ENCODE data around the gene MICAL2. TPM values are rescaled to one million over a fixed set of nuclear protein-coding genes. Genes with fewer than 3 reads are reported as not detected.

MICAL2 gene
- total and polyA plus RNA-seq, 2 of the 8 experiments (the other 6 are each of a cell fraction or from before 2014, with no cell fraction given), result 1.3 to 4.1 TPM

DNA sequence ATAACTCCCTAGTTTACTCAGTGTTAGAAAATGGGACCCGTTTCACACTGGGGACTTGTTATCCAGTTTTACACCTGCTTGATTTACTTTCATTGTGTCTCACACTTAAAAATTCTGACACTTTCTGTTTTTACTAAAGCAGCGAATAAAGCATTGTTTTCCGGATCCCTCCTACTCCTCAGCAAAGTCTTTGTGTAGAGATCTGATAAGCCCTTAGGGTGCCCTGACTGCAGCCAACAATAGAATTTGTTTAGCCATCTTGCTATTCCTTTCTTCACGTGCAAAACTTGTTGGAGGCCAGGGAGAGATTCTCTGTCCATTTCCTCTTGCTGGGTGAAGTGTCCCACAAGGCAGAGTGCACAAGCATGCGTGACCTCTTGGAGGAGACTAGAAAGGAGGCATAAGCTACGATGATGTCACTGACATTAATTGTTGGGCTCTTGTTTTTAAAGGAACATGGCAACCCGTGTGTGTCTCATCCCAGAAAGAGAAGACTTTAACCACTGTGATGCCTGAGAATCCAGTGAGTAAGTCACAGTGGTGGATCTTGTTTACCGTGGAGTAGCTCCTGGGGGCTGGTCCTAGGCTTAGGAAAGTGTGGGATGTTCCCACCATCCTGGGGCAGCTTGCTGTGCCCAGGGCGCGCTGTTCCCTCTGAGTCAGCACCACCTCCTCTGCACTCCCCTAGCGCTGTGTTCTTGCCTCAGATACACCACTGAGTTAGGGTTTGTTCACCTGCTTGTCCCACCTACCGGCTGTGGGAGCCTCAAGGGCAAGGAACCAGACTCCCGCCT lies 27.7 kb downstream of the MICAL2 start:
- Histone ChIP-seq H3K4me2 (ENCODE audit: insufficient read depth in 1 of 2, low read depth in 2 of 2, low read length in 2 of 2) (peak overlapping the region in 1 of 2 experiments; percentile 26; a peak in 1 of 4 replicates), H3K9ac (replicated peaks in 1 of 4; ENCODE audit: extremely low read depth in 1 of 4, low read depth in 3 of 4, low read length in 3 of 4) (no peak overlapping the region), H4K8ac (ENCODE audit: extremely low read depth, insufficient read depth, low read length) (no peak overlapping the region), H2BK15ac (ENCODE audit: low read length) (no peak overlapping the region), H3K9me3 (ENCODE audit: insufficient read depth in 2 of 2, low read depth in 1 of 2, low read length in 1 of 2) (no peaks in the 10 kb centered on the region), H3K23ac (ENCODE audit: insufficient read length) (no peak overlapping the region), H2AK5ac (ENCODE audit: low read depth, low read length) (no peak overlapping the region), H3K23me2 (ENCODE audit: low read depth, low read length) (no peaks in the 10 kb centered on the region), H2BK120ac (replicated peaks; ENCODE audit: low read depth, low read length) (no peak overlapping the region), H3K18ac (ENCODE audit: extremely low read depth, low read length) (no peak overlapping the region; the same call in 1 of the 2 replicates), H3K14ac (ENCODE audit: insufficient read length) (no peak overlapping the region), H2BK5ac (ENCODE audit: low read depth, low read length) (no peak overlapping the region), H3K27ac (ENCODE audit: low read depth, low read length) (no peak overlapping the region), H3K79me1 (ENCODE audit: low read depth, low read length) (no peaks in the 10 kb centered on the region), H4K5ac (ENCODE audit: insufficient read length, low read depth, low read length) (no peak overlapping the region), H3K4ac (replicated peaks; ENCODE audit: insufficient read length, low read depth, low read length) (peak overlapping the region; percentile 64), H3K4me3 (ENCODE audit: extremely low read depth in 1 of 4, insufficient read depth in 2 of 4, low read depth in 3 of 4, low read length in 4 of 4) (no peak overlapping the region), H3K4me1 (replicated peaks in 1 of 4; ENCODE audit: control insufficient read depth in 3 of 4, insufficient read depth in 4 of 4, low read length in 3 of 4) (peaks cover 0 to 3% (median 1%) of the 10 kb centered on the region in 4 experiments; a peak in 2 of 7 replicates), H3K56ac (replicated peaks; ENCODE audit: insufficient read length, low read depth, low read length) (no peak overlapping the region), H2AFZ (ENCODE audit: low read length) (peak overlapping the region; percentile 13; the same call in 1 of the 2 replicates), H2BK12ac (ENCODE audit: low read depth, low read length) (no peak overlapping the region), H4K20me1 (replicated peaks in 1 of 2; ENCODE audit: control insufficient read depth in 1 of 2, insufficient read depth in 2 of 2, low read length in 2 of 2) (no peaks in the 10 kb centered on the region), H4K91ac (replicated peaks; ENCODE audit: insufficient read length, low read length) (peak overlapping the region; percentile 52), H3K79me2 (ENCODE audit: control insufficient read depth in 1 of 2, insufficient read depth in 2 of 2, low read length in 2 of 2) (no peaks in the 10 kb centered on the region), H2BK20ac (ENCODE audit: low read length) (no peak overlapping the region; the same call in 1 of the 2 replicates), H3K36me3 (ENCODE audit: control insufficient read depth in 2 of 4, insufficient read depth in 4 of 4, low read length in 3 of 4) (no peaks in the 10 kb centered on the region), H3K27me3 (replicated peaks in 1 of 4; ENCODE audit: control insufficient read depth in 3 of 4, extremely low read depth in 1 of 4, insufficient read depth in 3 of 4, low read length in 3 of 4) (no peaks in the 10 kb centered on the region)
- ChIA-PET POLR2A (ENCODE audit: partially characterized antibody) (no interaction called here), CTCF (ENCODE audit: partially characterized antibody) (interaction anchor here (0.8 to 2.0 kb wide), 4 partner anchors 10 to 36 kb away, joined by 3 to 6 read pairs (median 5); no protein-coding TSS in a partner anchor)
- FAIRE-seq, result no peak
- DNase-seq (ENCODE audit: low read depth in 1 of 2, low spot score in 2 of 2), result no peak
- WGBS, 2 experiments (ENCODE audit: extremely low coverage in 1 of 2, insufficient coverage in 1 of 2, insufficient read length in 1 of 2, insufficient replicate concordance in 2 of 2, low coverage in 1 of 2, low lambda C conversion rate in 2 of 2, missing lambda C conversion rate in 1 of 2), result 87% methylated on average over 13 of the region's 13 CpGs; no CpG with 5 or more reads in 1 of the 2 experiments
- TF ChIP-seq, protein P1, sequence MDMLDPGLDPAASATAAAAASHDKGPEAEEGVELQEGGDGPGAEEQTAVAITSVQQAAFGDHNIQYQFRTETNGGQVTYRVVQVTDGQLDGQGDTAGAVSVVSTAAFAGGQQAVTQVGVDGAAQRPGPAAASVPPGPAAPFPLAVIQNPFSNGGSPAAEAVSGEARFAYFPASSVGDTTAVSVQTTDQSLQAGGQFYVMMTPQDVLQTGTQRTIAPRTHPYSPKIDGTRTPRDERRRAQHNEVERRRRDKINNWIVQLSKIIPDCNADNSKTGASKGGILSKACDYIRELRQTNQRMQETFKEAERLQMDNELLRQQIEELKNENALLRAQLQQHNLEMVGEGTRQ (IDR thresholded peaks at IDR 0.05; ENCODE audit: low read length), result no peak
- no peak for TF ChIP-seq SP4 (IDR thresholded peaks at IDR 0.05; ENCODE audit: low read length)
- no peak for TF ChIP-seq SRF (IDR thresholded peaks at IDR 0.05; ENCODE audit: low read depth, low read length)
- TF ChIP-seq HDAC2 (IDR thresholded peaks at IDR 0.05; ENCODE audit: borderline replicate concordance in 1 of 2, low read depth in 2 of 2, low read length in 2 of 2), result no peak
- no peak for TF ChIP-seq ZNF274 (IDR thresholded peaks at IDR 0.05; ENCODE audit: borderline replicate concordance, extremely low read depth, low read length)
- no peak for TF ChIP-seq TCF12 (IDR thresholded peaks at IDR 0.05; ENCODE audit: low read depth, low read length)

Measured in H1 (cell line).